ENCODE results near the gene EFCAB12.

DNA sequence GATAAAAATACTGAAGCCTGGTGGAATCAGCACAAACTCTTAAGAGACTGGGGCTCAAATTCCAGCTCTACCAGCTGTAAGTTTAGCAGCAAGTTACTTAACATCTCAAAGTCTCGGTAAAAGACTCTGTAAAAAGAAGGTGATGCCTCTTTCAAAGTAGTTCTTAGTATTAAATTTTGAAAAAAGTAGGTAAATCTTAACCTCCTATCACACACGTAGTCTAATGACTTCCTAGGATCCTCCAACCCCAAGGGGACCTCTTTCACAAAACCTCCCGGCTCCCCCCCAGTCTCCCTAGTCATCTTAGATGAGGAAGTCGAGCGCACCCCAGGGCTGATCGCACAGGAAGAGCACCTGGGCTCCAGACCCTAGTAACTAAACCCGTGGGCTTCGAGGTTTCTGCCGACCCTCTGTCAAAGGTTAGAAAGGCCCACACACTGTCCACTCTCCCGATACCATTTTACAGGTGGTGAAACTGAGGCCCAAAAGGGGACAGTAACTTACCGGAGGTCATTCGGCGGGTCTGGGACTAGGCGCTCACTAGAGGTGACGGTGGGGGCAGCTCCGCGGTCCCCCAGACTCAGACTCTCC is 10.9 kb upstream of the EFCAB12 start:
- TF ChIP-seq YY1 (IDR thresholded peaks at IDR 0.05; ENCODE audit: insufficient read depth, insufficient read length) (no peak), ZNF274 (IDR thresholded peaks at IDR 0.05; ENCODE audit: low read depth, low read length) (no peak), SUZ12 (IDR thresholded peaks at IDR 0.05; ENCODE audit: extremely low read depth, insufficient read depth, insufficient read length) (no peak)
